Measurements from ENCODE around the gene NLRC5.

NLRC5 gene

DNA sequence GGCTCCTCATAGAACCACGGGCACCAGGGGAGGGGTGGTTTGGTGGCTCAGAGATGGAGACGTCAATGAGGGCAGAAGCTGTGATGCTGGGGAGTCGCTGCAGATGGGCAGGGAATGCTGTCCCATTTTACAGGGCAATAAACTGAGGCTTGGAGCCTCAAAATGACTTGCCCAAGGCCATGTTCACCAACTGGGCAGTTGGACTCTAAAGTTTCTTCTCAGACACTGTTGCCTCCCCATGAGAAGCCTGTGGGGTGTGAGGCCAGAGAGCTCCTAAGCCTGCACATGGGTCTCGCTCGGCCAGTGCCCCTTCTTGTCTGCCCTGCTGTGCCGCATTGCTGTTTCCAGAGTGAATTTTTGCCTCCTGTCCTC is 141.6 kb downstream of the NLRC5 start:
- DNase-seq (ENCODE audit: low read depth), result no peak

DNA sequence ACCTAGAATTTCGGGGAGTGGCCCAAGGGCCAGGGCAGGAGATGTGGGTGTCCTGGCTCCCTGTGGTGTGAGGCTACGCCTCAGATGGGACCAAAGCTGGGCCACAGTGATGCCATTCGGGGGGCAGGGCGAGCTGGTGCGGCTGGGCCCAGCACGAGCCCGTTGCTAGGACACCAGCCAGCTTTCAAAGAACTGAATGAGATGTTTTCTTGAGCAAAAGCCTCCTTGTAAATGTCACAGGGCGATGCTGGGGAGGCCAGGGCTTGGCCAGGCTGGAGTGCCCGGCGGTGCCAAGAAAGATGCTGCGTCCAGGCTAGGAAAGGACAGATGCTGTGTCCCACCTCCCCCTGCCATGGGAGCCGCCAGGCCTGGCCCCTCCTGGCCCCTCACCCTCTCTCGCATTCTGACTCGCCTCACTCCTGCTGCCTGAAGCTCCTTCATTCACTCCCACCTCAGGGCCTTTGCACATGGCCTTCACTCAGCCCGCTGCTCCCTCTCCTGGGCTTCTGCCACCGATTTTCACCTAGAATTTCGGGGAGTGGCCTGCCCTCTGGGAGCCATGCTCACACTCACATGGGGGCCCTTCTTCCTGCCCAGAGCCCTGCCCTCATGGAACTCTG is 142.1 kb downstream of the NLRC5 start:
- no peak for DNase-seq (ENCODE audit: low read depth)

DNA sequence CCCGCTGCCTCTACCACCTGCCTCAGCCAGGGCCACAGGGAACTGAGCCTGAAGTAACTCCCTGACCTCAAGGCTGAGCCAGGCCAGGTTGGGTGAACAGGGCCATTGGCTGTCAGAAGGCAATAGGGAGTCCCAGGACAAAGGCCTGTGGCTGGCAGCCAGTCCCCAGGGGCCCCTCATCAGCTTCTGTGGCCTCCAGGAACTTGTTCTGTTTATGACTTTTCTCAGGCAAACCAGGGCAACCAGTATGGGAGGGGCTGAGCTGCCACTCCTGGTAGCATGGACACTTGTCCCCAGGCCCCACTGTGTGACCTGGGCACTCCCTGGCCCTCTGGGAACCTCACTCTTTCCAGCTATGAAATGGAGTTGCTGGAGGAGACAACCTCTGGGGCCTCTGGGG is 143.1 kb downstream of the NLRC5 start:
- no peak for DNase-seq (ENCODE audit: low read depth)

DNA sequence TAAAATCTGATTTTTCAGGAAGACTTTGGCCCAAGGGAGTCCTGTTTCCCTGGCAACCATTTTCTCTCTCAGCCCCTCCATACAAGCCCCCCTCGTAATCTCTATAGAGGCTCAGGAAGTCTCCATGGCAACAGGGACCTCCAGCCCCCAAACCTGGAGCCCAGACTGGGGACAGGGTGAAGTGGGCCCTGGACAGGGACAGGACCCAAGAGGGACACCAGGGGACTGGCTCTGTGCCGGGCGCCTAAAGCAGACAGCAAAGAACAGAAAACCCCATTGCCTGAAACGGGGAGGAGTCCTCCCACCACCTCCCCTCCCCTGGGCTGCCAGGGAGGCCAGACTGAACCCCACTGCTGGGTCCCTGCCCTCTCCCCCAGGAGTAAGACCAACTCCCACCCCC is 143.7 kb downstream of the NLRC5 start:
- no peak for DNase-seq (ENCODE audit: low read depth)

All from GM04504 (cell line).